ENCODE results near the gene ATP6V0D1.

Gene ATP6V0D1

GRCh38 chr16:67474551-67475455 lies 6.2 kb downstream of the ATP6V0D1 start:
- peaks cover 8% of the 10 kb centered on the region for H3K36me3 ChIP-seq (ENCODE audit: insufficient read depth, low read length)
- H3K27ac ChIP-seq (ENCODE audit: low read depth, low read length) = no peak overlapping the region
- H3K4me1 ChIP-seq (ENCODE audit: control insufficient read depth, insufficient read depth, low read length, unreplicated experiment) = peaks cover 9% of the 10 kb centered on the region
- H3K79me2 ChIP-seq (ENCODE audit: control insufficient read depth, insufficient read depth, low read length, unreplicated experiment) = peaks cover 87% of the 10 kb centered on the region
- H2AFZ ChIP-seq (ENCODE audit: low read length, unreplicated experiment) = no peak overlapping the region
- H3K27me3 ChIP-seq (ENCODE audit: insufficient read depth, low read length) = no peaks in the 10 kb centered on the region
- no peak overlapping the region for H3K4me3 ChIP-seq (ENCODE audit: low read depth, low read length)

GRCh38 chr16:67471758-67472384 lies 9.1 kb downstream of the ATP6V0D1 start:
- H3K79me2 ChIP-seq (ENCODE audit: control insufficient read depth, insufficient read depth, low read length, unreplicated experiment) = peaks cover 83% of the 10 kb centered on the region

GRCh38 chr16:67470359-67470758 lies 10.6 kb downstream of the ATP6V0D1 start:
- H3K4me1 ChIP-seq (ENCODE audit: control insufficient read depth, insufficient read depth, low read length, unreplicated experiment) = peaks cover 6% of the 10 kb centered on the region
- H3K4me3 ChIP-seq (ENCODE audit: low read depth, low read length) = no peak overlapping the region
- no peak overlapping the region for H3K27ac ChIP-seq (ENCODE audit: low read depth, low read length)
- H2AFZ ChIP-seq (ENCODE audit: low read length, unreplicated experiment) = no peak overlapping the region
- H3K36me3 ChIP-seq (ENCODE audit: insufficient read depth, low read length) = peaks cover 4% of the 10 kb centered on the region
- H3K27me3 ChIP-seq (ENCODE audit: insufficient read depth, low read length) = no peaks in the 10 kb centered on the region
- H3K79me2 ChIP-seq (ENCODE audit: control insufficient read depth, insufficient read depth, low read length, unreplicated experiment) = peaks cover 75% of the 10 kb centered on the region

More at GRCh38 chr16:67471758-67472384, 9.1 kb downstream of the ATP6V0D1 start:
- H2AFZ ChIP-seq (ENCODE audit: low read length, unreplicated experiment) = no peak overlapping the region
- no peak overlapping the region for H3K27ac ChIP-seq (ENCODE audit: low read depth, low read length)
- peaks cover 3% of the 10 kb centered on the region for H3K4me1 ChIP-seq (ENCODE audit: control insufficient read depth, insufficient read depth, low read length, unreplicated experiment)
- peaks cover 8% of the 10 kb centered on the region for H3K36me3 ChIP-seq (ENCODE audit: insufficient read depth, low read length)
- no peaks in the 10 kb centered on the region for H3K27me3 ChIP-seq (ENCODE audit: insufficient read depth, low read length)
- no peak overlapping the region for H3K4me3 ChIP-seq (ENCODE audit: low read depth, low read length)

GRCh38 chr16:67468731-67469130 lies 12.2 kb downstream of the ATP6V0D1 start:
- H3K27ac ChIP-seq (ENCODE audit: low read depth, low read length) = no peak overlapping the region
- H3K36me3 ChIP-seq (ENCODE audit: insufficient read depth, low read length) = no peaks in the 10 kb centered on the region
- H3K4me1 ChIP-seq (ENCODE audit: control insufficient read depth, insufficient read depth, low read length, unreplicated experiment) = peaks cover 8% of the 10 kb centered on the region
- H3K4me3 ChIP-seq (ENCODE audit: low read depth, low read length) = no peak overlapping the region
- H3K27me3 ChIP-seq (ENCODE audit: insufficient read depth, low read length) = no peaks in the 10 kb centered on the region
- peaks cover 75% of the 10 kb centered on the region for H3K79me2 ChIP-seq (ENCODE audit: control insufficient read depth, insufficient read depth, low read length, unreplicated experiment)
- H2AFZ ChIP-seq (ENCODE audit: low read length, unreplicated experiment) = no peak overlapping the region

GRCh38 chr16:67466581-67466980 lies 14.4 kb downstream of the ATP6V0D1 start:
- Histone ChIP-seq H3K4me3 (ENCODE audit: low read depth, low read length) (no peak overlapping the region), H3K36me3 (ENCODE audit: insufficient read depth, low read length) (no peaks in the 10 kb centered on the region), H2AFZ (ENCODE audit: low read length, unreplicated experiment) (no peak overlapping the region), H3K27ac (ENCODE audit: low read depth, low read length) (no peak overlapping the region), H3K79me2 (ENCODE audit: control insufficient read depth, insufficient read depth, low read length, unreplicated experiment) (peaks cover 79% of the 10 kb centered on the region), H3K4me1 (ENCODE audit: control insufficient read depth, insufficient read depth, low read length, unreplicated experiment) (peaks cover 14% of the 10 kb centered on the region), H3K27me3 (ENCODE audit: insufficient read depth, low read length) (no peaks in the 10 kb centered on the region)

GRCh38 chr16:67464565-67464964 lies 16.4 kb downstream of the ATP6V0D1 start:
- Histone ChIP-seq H3K4me1 (ENCODE audit: control insufficient read depth, insufficient read depth, low read length, unreplicated experiment) (peaks cover 22% of the 10 kb centered on the region), H2AFZ (ENCODE audit: low read length, unreplicated experiment) (no peak overlapping the region), H3K4me3 (ENCODE audit: low read depth, low read length) (no peak overlapping the region), H3K36me3 (ENCODE audit: insufficient read depth, low read length) (no peaks in the 10 kb centered on the region), H3K27me3 (ENCODE audit: insufficient read depth, low read length) (no peaks in the 10 kb centered on the region), H3K27ac (ENCODE audit: low read depth, low read length) (no peak overlapping the region), H3K79me2 (ENCODE audit: control insufficient read depth, insufficient read depth, low read length, unreplicated experiment) (peaks cover 83% of the 10 kb centered on the region)

- peaks cover 84% of the 10 kb centered on the region for H3K79me2 ChIP-seq (ENCODE audit: control insufficient read depth, insufficient read depth, low read length, unreplicated experiment)
- peaks cover 31% of the 10 kb centered on the region for H3K4me1 ChIP-seq (ENCODE audit: control insufficient read depth, insufficient read depth, low read length, unreplicated experiment)
- no peak overlapping the region for H2AFZ ChIP-seq (ENCODE audit: low read length, unreplicated experiment)
- H3K4me3 ChIP-seq (ENCODE audit: low read depth, low read length) = no peak overlapping the region
- no peak overlapping the region for H3K27ac ChIP-seq (ENCODE audit: low read depth, low read length)
- no peaks in the 10 kb centered on the region for H3K36me3 ChIP-seq (ENCODE audit: insufficient read depth, low read length)
- no peaks in the 10 kb centered on the region for H3K27me3 ChIP-seq (ENCODE audit: insufficient read depth, low read length)
Observed at GRCh38 chr16:67463691-67464090, 17.3 kb downstream of the ATP6V0D1 start.

- H3K79me2 ChIP-seq (ENCODE audit: control insufficient read depth, insufficient read depth, low read length, unreplicated experiment) = peaks cover 84% of the 10 kb centered on the region
- H3K36me3 ChIP-seq (ENCODE audit: insufficient read depth, low read length) = no peaks in the 10 kb centered on the region
- no peak overlapping the region for H2AFZ ChIP-seq (ENCODE audit: low read length, unreplicated experiment)
- H3K4me1 ChIP-seq (ENCODE audit: control insufficient read depth, insufficient read depth, low read length, unreplicated experiment) = peaks cover 35% of the 10 kb centered on the region
- no peak overlapping the region for H3K4me3 ChIP-seq (ENCODE audit: low read depth, low read length)
- no peak overlapping the region for H3K27ac ChIP-seq (ENCODE audit: low read depth, low read length)
- H3K27me3 ChIP-seq (ENCODE audit: insufficient read depth, low read length) = no peaks in the 10 kb centered on the region
Observed at GRCh38 chr16:67463059-67463458, 17.9 kb downstream of the ATP6V0D1 start.

- Histone ChIP-seq H2AFZ (ENCODE audit: low read length, unreplicated experiment) (no peak overlapping the region), H3K27me3 (ENCODE audit: insufficient read depth, low read length) (no peaks in the 10 kb centered on the region), H3K27ac (ENCODE audit: low read depth, low read length) (no peak overlapping the region), H3K4me1 (ENCODE audit: control insufficient read depth, insufficient read depth, low read length, unreplicated experiment) (peaks cover 35% of the 10 kb centered on the region), H3K79me2 (ENCODE audit: control insufficient read depth, insufficient read depth, low read length, unreplicated experiment) (peaks cover 80% of the 10 kb centered on the region), H3K36me3 (ENCODE audit: insufficient read depth, low read length) (no peaks in the 10 kb centered on the region), H3K4me3 (ENCODE audit: low read depth, low read length) (no peak overlapping the region)
Observed at GRCh38 chr16:67462279-67462655, 18.7 kb downstream of the ATP6V0D1 start.

GRCh38 chr16:67461600-67462278 lies 19.2 kb downstream of the ATP6V0D1 start:
- Histone ChIP-seq H3K27me3 (ENCODE audit: insufficient read depth, low read length) (no peaks in the 10 kb centered on the region), H3K27ac (ENCODE audit: low read depth, low read length) (no peak overlapping the region), H2AFZ (ENCODE audit: low read length, unreplicated experiment) (no peak overlapping the region), H3K79me2 (ENCODE audit: control insufficient read depth, insufficient read depth, low read length, unreplicated experiment) (peaks cover 78% of the 10 kb centered on the region), H3K4me3 (ENCODE audit: low read depth, low read length) (no peak overlapping the region), H3K36me3 (ENCODE audit: insufficient read depth, low read length) (no peaks in the 10 kb centered on the region), H3K4me1 (ENCODE audit: control insufficient read depth, insufficient read depth, low read length, unreplicated experiment) (peaks cover 39% of the 10 kb centered on the region)

All from ACC112 (cell line).